ENCODE results near the gene ADGRV1.

The ADGRV1 gene

DNA sequence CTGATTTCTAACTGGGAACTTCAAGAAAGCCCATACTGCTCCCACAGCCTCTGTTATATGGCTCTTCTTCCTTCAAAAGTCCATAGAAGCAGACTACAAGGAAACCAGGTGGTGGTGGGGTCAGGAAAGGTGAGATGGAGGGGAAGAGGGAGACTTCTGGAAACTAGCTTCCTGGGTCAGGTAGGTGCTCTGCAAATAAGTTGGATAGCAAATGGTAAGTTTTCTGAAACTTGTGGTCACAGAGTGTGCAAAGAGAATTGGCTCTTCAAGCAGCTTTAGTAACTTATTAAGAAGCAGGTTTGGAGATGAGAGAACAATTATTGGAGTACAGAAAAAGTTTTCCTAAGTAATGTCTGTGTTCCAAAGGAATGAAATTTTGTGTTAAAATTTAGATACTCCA is 316.9 kb downstream of the ADGRV1 start:
- DNase-seq, result no peak

DNA sequence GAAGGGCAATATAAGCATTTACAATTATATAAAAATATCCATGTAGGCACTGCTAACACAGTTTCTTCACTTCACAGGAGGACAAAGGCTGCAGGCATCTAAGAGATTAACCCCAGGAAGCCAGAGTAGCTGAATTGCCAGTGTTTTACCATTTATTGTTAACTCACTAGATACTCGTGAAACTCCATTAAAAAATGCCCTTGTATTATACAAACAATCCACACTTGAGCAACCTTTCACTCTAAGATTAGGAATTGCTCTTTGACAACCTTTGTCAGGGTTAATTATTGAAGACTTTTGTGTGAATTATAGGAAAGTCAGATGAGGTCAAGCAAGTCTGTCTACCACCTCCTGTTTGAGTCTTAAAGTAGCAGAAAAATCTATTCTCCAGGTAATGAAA is 317.8 kb downstream of the ADGRV1 start:
- DNase-seq, result no peak

GRCh38 chr5:90877049-90877448 is 318.5 kb downstream of the ADGRV1 start:
- no peak for DNase-seq

GRCh38 chr5:90878081-90878480 is 319.5 kb downstream of the ADGRV1 start:
- DNase-seq, result no peak

- DNase-seq, result no peak
Measured at GRCh38 chr5:90878549-90879196, 320.1 kb downstream of the ADGRV1 start.

- DNase-seq, result no peak
Measured at GRCh38 chr5:90881626-90882150, 323.1 kb downstream of the ADGRV1 start.

- DNase-seq, result no peak
Measured at GRCh38 chr5:90882448-90882847, 323.9 kb downstream of the ADGRV1 start.

DNA sequence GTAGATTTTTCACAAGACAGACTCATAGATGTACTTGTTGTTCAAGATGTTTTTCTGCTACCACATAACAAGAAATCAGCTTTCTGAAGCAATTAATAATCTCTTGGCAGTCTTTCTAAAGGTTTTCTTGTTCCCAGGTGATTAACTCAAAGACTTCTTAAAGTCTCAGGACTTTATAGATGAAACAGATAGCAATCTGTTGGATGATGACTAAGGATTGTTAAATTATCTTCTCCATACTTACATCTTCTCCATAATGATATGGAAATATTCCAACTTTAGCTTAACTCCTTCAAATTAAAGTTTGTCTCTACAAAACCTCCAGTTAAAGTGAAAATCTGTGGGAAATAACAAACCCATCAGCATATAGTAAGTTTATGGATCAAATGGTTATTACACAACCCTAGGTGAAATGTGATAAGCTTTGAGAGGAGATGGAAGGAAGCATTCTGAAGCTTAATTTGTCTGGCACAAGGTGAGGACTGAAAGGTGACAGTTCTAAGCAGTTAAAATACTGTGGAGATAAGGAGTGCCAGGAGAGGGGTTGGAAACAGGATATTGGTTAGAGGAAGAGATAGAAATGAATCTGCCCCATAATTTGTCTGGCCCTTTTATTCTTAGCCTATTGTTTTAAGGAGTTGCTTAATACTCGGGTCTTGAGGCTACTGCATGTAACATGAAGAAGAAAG is 326.7 kb downstream of the ADGRV1 start:
- no peak for DNase-seq

- DNase-seq, result no peak
Measured at GRCh38 chr5:90886381-90886780, 327.8 kb downstream of the ADGRV1 start.

GRCh38 chr5:90888511-90889324 is 330.1 kb downstream of the ADGRV1 start:
- no peak for DNase-seq

- DNase-seq, result no peak
Measured at GRCh38 chr5:90889325-90889600, 330.7 kb downstream of the ADGRV1 start.

- DNase-seq, result no peak
Measured at GRCh38 chr5:90890180-90890579, 331.6 kb downstream of the ADGRV1 start.

- no peak for DNase-seq
Measured at GRCh38 chr5:90894866-90895420, 336.3 kb downstream of the ADGRV1 start.

DNA sequence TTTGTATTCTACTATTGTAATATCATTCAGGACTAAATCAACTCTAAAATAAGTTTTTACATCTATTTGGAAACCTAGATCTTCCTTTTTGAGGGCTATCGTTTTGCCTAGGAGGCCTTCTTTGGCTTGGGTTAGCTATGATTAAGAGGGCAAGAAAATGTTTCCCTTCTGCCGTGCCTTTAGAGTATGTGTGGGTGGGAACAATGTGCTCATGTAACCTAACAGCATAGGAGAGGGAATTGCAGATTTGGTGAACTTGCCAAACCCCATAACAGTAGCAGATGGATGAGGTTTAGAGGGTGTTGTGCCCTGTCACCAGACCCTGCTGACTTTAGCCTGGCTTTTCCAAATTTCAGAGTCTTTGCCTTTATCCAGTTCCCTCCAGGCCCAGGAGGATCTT is 339.0 kb downstream of the ADGRV1 start:
- DNase-seq, result no peak

- DNase-seq, result no peak
Measured at GRCh38 chr5:90898326-90899013, 339.9 kb downstream of the ADGRV1 start.

- DNase-seq, result no peak
Measured at GRCh38 chr5:90899014-90899604, 340.5 kb downstream of the ADGRV1 start.

GRCh38 chr5:90901261-90901660 is 342.7 kb downstream of the ADGRV1 start:
- DNase-seq, result no peak

DNA sequence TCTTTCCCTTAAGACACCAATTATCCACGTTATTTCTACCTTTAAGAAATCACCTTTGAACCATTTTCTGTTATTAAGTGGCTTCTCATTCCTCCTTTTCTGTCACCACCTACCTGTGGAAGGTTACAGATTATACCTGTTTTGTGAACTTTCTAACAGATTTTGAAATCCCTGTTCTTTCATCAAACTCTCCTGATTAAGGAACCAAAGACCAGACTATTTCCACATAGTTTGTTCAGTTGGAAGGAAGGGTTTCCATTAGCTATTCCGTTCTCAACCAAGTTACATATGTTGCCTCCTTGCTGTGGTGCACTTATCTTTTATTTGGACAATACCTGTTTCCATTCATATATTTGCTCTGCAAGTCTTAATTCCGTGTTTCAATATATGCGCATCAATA is 343.6 kb downstream of the ADGRV1 start:
- DNase-seq, result no peak

DNA sequence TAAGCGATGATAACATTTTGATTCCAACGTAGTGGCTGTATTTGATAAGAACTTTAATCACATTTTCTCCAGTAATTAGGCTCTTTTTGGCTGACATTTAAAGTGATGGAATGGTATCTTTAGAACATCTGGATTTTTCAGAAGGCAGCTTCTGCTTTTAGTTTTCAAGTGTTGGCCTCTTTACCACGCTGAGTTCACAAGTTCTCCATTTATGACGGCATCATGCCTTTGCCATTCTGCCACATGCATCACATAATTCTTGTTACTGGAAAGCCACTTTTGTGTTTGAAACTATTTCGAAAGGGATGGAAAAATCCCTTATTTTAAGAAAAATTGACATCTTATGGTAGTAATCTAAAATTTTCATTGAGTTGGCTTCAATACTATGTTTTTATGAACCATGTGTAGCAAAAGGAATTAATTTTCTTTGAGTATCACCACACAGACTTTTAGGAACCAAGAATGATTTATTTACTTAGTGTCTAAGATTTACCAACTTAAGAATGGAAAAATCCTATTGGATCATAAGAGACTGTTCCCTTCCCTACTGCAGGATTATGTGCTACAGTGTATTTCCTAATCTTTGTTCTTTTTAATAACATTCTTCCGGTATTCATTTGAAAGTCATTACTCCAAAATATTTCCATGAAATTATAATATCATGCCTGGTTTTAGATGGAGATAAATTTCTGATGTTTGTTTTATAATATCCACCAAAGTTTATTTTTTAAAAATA is 344.2 kb downstream of the ADGRV1 start:
- no peak for DNase-seq

GRCh38 chr5:90909101-90909503 is 350.5 kb downstream of the ADGRV1 start:
- no peak for DNase-seq

DNA sequence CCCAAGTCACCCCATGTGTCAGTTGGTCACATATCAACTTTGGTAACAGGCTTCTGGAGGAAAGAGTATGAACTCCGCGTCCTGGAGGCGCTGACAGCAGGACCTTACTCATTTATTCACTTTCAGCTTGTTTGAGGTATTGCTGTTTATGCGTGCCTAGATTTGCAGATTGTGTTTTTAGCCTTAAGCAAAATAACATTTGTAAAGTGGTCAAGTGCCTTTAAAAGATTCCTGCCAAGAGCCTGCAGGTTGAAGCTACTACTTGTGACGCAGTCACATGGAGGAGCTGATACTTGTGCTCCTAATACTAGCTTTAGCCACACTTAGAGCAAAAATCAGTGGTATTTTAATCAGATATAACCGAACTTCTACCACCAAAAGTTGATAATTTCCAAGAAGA is 351.3 kb downstream of the ADGRV1 start:
- DNase-seq, result no peak

DNA sequence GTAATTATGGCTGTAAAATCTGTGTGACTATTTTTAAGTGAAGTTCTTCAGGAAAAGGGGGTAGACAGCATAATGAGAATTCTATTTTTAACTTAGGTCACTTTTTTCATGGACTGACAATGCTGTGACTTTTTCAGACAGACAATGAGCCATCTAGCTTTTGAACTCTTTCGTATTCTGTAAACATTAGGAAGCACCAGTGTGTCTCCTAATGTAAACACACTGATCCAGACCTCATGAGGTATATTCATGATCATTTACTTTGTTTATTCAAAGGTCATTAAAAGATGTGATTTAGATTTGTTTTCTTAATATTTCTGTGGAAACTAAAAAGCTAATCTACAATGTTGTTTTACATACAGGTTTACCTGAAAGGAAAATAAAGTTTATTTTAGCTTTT is 352.6 kb downstream of the ADGRV1 start:
- DNase-seq, result no peak

Data from activated gamma-delta T cell (primary cell).